Colonic mucosa (tissue), 4 donors: ENCODE results near the gene EIF2AK3. TPM values are rescaled to one million over a fixed set of nuclear protein-coding genes. Genes with fewer than 3 reads are reported as not detected.

Experiments
- DNase-seq: peaks from one replicate; pipeline ENCODE4 v3.0.0-alpha.2; 2020
- H3K27ac ChIP-seq: fragments of 200-600 bp; one replicate; pipeline ENCODE4 v1.8.0; 2021
- H3K27me3 ChIP-seq: fragments of 200-600 bp; one replicate; pipeline ENCODE4 v1.8.0; 2021
- H3K36me3 ChIP-seq: fragments of 200-600 bp; one replicate; pipeline ENCODE4 v1.8.0; 2021
- H3K4me1 ChIP-seq: fragments of 200-600 bp; one replicate; pipeline ENCODE4 v1.8.0; 2021; ENCODE audit warnings: mild to moderate bottlenecking
- H3K4me3 ChIP-seq: fragments of 200-600 bp; one replicate; pipeline ENCODE4 v1.8.0; 2021
- H3K9ac ChIP-seq, 2 donors: one replicate each; pipeline ENCODE4 v1.7.0; 2013; ENCODE audit warnings: control low read depth in 2 of 2, low read depth in 2 of 2, low read length in 2 of 2
- H3K9me3 ChIP-seq: fragments of 200-600 bp; one replicate; pipeline ENCODE4 v1.8.0; 2021
- intact Hi-C: fragments of 100-400 bp; cut with DNase I; formaldehyde crosslinking; loops from one replicate; pipeline ENCODE4 v1.14.1; 2022
- total RNA-seq, 2 donors: library from RNA; stranded (reverse); fragmentation: NEBNext Ultra II Directional in 1 of 2; extraction: Animal tissue kit (Norgen Biotek cat#: 25700) in 1 of 2; gene quantifications; one replicate each; pipeline ENCODE4 v1.2.1, GENCODE V29; 2021
- TF ChIP-seq, protein P1 (sequence below): fragments of 200-600 bp; IDR thresholded peaks from one replicate; pipeline ENCODE4 v1.8.0; 2022; ENCODE audit warnings: antibody characterized with exemption, mild to moderate bottlenecking
- donor health status: healthy.
- donor health status: DM: no; HTN: no; CAD: no.
- donor health status: DM: no; HTN: no; CAD: no.

The EIF2AK3 gene
- total RNA-seq, 2 donors from 2014 or later: 23.0 to 38.3 TPM

DNA sequence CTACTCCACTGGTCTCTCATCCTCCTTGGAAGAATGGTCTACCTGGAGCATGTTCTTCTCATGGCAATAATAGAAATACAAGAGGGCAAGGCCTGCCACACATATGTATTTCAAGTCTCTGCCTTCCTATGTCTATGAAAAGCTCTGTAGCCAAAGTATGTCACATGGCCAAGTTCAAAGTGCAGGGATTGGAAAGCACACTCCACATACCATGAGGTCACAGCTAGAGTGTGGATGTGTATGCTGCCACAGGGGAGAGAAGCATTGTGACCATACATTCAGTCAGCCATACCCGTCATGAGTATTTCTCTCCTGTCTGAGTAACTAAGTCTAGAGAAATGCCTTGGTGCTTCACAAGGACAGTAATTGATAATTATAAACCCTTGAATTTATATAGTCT lies 8.8 kb upstream of the EIF2AK3 start:
- TF ChIP-seq, protein P1, sequence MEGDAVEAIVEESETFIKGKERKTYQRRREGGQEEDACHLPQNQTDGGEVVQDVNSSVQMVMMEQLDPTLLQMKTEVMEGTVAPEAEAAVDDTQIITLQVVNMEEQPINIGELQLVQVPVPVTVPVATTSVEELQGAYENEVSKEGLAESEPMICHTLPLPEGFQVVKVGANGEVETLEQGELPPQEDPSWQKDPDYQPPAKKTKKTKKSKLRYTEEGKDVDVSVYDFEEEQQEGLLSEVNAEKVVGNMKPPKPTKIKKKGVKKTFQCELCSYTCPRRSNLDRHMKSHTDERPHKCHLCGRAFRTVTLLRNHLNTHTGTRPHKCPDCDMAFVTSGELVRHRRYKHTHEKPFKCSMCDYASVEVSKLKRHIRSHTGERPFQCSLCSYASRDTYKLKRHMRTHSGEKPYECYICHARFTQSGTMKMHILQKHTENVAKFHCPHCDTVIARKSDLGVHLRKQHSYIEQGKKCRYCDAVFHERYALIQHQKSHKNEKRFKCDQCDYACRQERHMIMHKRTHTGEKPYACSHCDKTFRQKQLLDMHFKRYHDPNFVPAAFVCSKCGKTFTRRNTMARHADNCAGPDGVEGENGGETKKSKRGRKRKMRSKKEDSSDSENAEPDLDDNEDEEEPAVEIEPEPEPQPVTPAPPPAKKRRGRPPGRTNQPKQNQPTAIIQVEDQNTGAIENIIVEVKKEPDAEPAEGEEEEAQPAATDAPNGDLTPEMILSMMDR: no peak
- no peak overlapping the region for H3K27ac ChIP-seq
- no peak overlapping the region for H3K4me3 ChIP-seq
- no peak for DNase-seq
- no peak overlapping the region for H3K9ac ChIP-seq
- H3K27me3 ChIP-seq: no peaks in the 10 kb centered on the region
- no peaks in the 10 kb centered on the region for H3K36me3 ChIP-seq
- intact Hi-C loops: no loop called here
- H3K4me1 ChIP-seq: no peaks in the 10 kb centered on the region
- H3K9me3 ChIP-seq: no peaks in the 10 kb centered on the region

DNA sequence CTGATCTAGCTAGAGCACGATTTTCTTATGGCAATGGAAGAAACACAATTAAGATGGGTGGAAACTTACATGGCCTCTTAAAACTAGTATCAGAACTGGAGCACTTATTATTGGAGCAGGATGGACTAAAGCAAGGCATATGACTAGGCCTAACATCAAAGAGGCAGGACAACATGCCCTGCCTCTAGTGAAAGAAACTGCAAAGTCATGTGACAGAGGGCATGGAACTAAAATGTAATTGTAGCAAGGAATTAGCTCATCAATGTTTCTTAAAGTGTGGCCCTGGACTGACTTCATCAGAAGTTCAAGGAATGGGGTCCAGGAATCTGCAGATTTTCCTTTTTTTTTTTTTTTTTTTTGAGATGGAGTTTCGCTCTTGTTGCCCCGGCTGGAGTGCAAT lies 5.3 kb upstream of the EIF2AK3 start:
- Histone ChIP-seq H3K9me3 (no peaks in the 10 kb centered on the region), H3K9ac (no peak overlapping the region), H3K27ac (no peak overlapping the region), H3K4me1 (no peaks in the 10 kb centered on the region), H3K36me3 (no peaks in the 10 kb centered on the region), H3K27me3 (no peaks in the 10 kb centered on the region), H3K4me3 (no peak overlapping the region)
- TF ChIP-seq, protein P1: no peak
- intact Hi-C loops: no loop called here
- DNase-seq: no peak

DNA sequence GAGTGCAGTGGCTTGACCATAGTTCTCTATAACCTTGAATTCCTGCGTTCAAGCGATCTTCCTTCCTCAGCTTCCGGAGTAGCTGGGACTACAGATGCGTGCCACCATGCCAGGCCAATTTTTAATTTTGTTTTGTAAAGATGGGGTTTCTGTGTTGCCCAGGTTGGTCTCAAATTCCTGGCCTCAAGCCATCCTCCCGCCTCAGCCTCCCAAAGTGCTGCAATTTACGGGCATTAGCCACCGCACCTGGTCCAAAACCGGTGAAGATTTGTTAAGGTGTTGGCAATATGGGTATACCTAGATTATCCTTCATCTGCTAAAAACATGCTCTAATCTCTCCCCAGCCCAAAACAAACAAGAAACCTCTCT lies 1.3 kb upstream of the EIF2AK3 start:
- DNase-seq: peak; percentile 27
- Histone ChIP-seq H3K36me3 (no peaks in the 10 kb centered on the region), H3K4me3 (peak overlapping the region; percentile 38), H3K27me3 (no peaks in the 10 kb centered on the region), H3K4me1 (no peaks in the 10 kb centered on the region), H3K9ac (peak overlapping the region; percentile 79 to 80), H3K9me3 (no peaks in the 10 kb centered on the region), H3K27ac (peak overlapping the region; percentile 95)
- intact Hi-C loops: no loop called here
- TF ChIP-seq, protein P1: no peak

DNA sequence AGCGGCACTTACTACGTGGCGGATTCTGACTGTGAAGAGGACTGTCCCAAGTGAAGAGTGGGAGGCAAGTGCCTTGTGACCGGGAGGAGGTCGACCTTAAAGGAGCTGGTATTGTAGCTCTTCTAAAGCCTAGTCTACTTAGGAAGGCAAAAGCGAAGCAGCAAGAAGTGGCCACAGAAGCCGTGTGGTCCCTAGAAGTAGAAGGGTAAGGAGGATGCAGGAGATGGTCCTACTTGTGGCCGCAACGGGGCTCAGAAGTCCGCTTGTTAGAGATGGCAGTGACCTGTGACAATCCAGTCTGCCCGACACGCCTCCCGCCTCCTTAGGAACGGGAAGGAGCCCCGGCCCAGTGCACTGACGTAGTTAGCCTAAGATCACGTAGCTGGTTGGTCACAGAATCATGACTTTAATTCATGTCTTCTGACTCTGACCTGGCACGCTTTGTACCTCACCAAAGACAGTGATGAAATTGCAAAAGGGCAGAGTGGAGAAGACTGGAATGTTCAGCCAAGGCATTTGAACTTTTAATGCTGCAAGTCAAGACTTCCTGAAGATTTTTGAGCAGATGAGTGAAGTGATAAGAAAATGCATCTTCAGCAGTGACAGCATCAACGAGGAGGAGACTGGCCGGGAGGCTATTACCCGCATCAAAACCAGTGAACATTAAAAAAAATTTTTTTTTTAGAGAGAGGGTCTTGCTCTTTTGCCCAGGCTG lies 749 bp upstream of the EIF2AK3 start:
- H3K9me3 ChIP-seq: no peaks in the 10 kb centered on the region
- peak overlapping the region; percentile 95 for H3K27ac ChIP-seq
- H3K36me3 ChIP-seq: no peaks in the 10 kb centered on the region
- peak overlapping the region; percentile 79 to 80 for H3K9ac ChIP-seq
- peak; percentile 92 for DNase-seq
- H3K27me3 ChIP-seq: no peaks in the 10 kb centered on the region
- intact Hi-C loops: no loop called here
- peak overlapping the region; percentile 38 for H3K4me3 ChIP-seq
- H3K4me1 ChIP-seq: no peaks in the 10 kb centered on the region
- TF ChIP-seq, protein P1: no peak

DNA sequence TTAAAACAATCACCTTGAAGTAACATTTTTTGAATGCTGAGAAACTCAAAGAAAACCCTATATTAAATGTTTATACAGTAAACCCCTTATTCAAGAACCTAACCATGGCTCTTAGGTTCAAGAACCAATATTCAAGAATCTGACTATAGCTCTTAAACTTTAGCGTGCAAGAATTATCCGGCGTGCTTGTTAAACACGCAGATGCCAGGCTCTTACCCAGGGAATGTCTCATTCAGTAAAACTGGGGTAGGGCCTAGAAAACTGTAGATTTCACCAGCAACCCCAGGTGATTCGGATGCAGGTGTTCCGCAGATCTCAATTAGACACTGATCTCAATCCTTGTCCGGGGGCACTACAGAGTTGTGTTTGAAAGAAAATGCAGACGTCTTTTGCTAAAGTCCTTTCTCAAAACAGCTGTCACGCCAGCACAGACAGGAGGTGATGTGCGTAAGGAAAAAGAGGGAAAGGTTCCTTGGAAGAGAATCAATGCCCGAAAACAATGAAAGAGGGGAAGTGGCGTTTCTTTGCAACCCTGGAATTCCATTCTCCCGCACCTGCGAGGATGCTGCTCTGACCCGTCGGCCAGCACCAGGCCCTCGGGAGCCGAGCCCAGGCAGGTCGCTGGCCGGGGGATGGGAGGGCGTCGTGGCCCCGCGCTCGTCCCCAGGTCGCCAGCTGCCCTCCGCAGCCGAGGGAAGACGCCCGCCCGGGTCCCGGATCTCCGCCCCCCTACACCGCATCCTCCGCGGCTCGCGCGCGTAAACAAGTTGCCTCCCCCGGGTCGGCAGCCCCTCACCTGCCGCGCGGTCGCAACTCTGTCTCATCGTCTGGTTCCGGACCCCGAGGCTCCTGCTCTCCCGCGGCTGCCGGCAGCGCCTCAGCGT lies 851 bp downstream of the EIF2AK3 start:
- TF ChIP-seq, protein P1: no peak
- Histone ChIP-seq H3K27ac (peak overlapping the region; percentile 95), H3K9me3 (no peaks in the 10 kb centered on the region), H3K27me3 (no peaks in the 10 kb centered on the region), H3K4me1 (no peaks in the 10 kb centered on the region), H3K36me3 (no peaks in the 10 kb centered on the region), H3K4me3 (peak overlapping the region; percentile 95), H3K9ac (peak overlapping the region; percentile 87 to 97)
- peak; percentile 42 for DNase-seq
- intact Hi-C loops: no loop called here
